Raji (cell line): ENCODE results near the gene DPY30.

Source experiments
- POLR2A ChIP-seq: IDR thresholded peaks from 2 replicates; pipeline ENCODE4 v1.6.1; 2011; ENCODE audit warnings: low read depth, low read length, control low read depth; ENCODE audit not compliant: insufficient read depth

The DPY30 gene

DNA sequence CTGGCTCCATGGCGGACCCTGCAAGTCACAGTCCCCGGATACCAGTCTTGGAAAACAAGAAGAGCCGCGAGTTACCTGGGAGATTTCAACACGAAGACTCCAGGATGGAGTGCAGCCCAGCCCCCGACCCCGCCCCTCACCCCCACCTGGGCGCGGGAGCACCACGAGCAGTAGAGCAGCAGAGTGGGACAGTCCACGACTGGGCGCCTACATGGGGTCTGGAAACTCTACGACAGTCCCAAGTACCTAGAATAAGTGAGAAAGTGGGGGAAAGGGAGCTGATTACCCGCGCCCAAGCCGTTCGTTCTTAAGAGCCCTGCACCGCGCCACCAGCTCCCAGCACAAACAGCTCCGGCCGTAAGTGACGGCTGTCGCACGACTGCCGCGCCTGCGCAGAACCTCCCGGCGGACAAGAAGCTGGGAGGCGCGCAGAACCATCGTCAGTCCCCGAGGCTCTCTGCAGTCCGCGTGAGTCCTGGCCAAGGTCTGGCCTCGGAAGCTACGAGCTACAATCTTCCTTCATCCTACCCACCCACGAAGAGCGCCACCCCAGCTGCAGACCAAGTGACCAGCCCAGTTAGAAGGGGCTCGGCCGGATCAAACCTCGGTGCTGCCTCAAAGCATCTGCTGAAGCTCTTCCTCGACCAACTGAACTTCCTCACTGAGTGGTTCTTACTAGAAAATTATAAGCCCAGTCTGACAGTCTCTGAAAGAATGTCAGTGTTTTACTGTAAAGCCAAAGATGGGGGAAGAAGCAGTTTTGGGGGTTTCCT is at the start of gene DPY30:
DPY30 (minus strand) TSS at position 359 of the 773 bp plus-strand sequence; CDS start at position 10, 349 bp downstream.
- TF ChIP-seq POLR2A: peak; percentile 100

DNA sequence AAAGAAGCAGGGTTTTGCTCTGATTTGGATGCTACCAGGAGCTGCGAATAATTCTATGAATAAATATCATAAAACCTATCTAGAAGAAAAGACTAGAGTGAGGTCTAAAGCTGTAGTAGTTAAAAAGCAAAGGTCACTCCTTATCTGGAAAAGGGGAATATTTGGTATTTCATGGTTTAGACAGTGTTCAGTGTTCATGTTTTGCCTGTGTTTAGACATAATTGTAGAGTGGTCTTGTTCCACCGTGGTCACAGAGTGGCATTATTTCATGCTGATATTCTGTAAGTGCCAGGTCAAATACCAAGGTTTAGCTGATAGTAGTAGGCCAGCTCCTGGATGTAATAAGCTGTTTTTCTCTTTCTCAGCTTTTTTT is 34.5 kb upstream of the DPY30 start:
- no peak for TF ChIP-seq POLR2A

DNA sequence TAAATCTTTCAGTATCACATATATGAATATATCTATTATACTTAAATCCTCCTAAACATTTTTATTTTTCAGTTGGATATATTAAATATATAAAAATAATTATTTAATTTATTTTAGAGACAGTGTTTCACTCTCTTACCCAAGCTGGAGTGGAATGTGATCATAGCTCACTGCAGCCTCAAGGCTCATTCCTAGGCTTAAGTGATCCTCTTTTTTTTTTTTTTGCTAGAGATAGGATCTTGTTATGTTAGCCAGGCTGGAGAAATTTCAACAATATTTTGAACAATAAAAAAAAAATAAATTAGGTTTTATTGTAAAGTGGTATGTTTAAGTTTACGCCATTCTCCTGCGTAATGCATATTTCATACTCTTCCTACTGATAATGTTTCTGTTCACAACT is 27.9 kb upstream of the DPY30 start:
- TF ChIP-seq POLR2A: no peak

DNA sequence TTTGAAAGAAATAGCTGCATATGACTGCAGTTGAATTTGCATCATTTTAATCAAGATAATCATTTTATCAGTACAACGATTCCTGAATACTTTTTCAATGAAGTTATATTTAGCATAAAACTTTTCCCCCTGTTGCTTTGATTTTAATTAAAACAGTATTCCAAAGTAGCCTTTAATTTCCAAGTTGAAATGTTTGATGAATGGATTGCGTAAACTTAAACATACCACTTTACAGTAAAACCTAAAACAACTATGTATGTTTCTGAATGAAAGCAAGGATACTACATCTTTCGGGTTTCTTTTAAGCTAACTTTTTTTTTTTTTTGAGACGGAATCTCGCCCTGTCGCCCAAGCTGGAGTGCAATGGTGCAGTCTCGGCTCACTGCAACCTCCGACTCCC is 25.1 kb upstream of the DPY30 start:
- TF ChIP-seq POLR2A: no peak

DNA sequence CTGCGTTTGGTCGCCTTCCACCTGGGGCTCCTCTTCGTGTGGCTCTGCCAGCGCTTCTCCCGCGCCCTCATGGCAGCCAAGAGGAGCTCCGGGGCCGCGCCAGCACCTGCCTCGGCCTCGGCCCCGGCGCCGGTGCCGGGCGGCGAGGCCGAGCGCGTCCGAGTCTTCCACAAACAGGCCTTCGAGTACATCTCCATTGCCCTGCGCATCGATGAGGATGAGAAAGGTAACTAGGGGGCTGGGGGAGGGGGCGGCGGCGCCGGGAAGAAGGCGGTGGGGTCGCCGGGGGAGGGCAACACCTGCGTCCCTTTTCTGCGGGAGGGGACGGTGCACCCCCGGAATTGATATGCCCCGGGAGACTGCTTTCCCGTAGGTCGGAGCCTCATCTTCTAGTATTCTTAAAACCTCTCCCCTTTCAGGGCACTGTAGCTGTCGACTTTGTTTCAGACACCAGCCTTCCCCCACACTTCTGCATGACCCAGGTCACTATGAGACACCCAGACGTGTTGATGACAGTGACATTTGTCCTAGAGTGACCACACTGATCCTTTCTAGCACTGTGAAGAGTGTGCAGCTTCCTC is 24.5 kb upstream of the DPY30 start:
- TF ChIP-seq POLR2A: peak; percentile 84; the same call in 1 of the 2 replicates

DNA sequence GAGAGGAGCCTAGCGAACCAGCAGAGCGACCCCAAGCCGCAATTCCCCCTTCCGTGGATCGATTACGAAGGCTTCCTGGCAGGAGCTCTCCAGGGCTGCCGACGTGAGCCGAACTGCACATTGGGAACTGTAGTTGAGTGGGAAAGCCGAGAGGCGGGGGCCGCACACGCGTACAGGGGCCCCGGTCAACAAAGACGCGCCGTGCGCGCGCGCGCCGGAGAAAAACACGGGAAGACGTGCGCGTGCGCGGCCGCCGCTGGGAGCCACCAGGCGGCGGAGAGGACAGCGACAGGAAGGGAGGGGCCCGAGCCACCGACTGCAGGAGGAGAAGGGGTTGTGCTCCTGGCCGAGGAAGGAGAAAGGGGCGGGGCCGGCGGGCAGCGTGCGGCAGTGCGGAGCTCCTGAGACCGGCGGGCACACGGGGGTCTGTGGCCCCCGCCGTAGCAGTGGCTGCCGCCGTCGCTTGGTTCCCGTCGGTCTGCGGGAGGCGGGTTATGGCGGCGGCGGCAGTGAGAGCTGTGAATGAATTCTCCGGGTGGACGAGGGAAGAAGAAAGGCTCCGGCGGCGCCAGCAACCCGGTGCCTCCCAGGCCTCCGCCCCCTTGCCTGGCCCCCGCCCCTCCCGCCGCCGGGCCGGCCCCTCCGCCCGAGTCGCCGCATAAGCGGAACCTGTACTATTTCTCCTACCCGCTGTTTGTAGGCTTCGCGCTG is 23.9 kb upstream of the DPY30 start, which contains the start of gene SPAST:
SPAST (plus strand) TSS at position 247 of the 711 bp plus-strand sequence; CDS start at position 523, 276 bp downstream.
- TF ChIP-seq POLR2A: peak; percentile 89

DNA sequence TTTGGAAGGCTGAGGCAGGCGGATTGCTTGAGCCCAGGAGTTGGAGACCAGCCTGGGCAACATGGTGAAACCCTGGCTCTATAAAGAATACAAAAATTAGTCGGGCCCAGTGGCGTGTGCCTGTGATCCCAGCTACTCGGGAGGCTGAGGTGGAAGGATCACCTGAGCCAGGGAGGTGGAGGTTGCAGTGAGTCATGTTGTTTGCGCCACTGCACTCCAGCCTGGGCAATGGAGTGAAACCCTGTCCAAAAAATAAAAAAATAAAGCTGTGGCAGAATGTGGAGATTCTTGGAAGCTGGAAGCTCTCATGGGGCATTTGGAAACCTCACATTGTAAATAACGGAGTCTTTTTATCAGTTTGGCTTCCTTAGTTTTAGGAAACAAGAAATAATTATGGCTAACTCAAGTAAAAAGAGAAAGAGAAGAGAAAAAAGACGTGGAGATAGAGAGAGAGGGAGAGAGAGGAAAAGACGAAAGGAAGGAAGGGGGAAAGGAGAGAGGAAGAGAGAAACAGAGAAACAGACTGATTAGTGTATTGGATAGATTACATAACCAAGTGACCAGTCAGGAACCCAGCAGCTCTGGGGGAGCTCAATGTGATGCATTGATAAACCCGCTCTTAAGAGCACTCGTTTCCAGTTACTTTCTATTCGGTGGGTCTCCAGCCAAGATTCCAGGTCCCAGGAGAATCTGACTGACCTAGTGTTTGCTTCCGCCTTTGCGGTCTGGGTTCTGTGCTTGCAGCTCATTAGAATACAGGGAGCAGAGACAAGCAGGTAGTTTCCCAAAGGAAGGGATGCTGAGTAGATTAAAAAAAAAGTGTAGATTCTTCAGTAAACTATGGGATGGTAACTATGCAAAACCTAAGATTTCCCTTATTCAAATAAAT is 22.6 kb upstream of the DPY30 start:
- TF ChIP-seq POLR2A: no peak

DNA sequence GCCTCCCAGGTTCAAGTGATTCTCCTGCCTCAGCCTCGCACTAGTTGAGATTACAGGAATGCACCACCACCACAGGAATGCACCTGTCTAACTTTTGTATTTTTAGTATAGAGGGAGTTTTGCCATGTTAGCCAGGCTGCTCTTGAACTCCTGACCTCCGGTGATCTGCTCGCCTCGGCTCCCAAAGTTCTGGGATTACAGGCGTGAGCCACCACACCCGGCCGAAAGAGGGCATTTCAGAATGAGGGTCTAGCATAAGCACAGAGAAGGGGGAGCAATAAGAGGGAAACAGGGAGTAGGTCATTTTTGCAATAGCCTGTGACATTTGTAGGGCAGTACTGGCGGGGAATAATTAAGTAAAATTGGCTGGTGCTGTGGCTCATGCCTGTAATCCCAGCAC is 21.8 kb upstream of the DPY30 start:
- no peak for TF ChIP-seq POLR2A

DNA sequence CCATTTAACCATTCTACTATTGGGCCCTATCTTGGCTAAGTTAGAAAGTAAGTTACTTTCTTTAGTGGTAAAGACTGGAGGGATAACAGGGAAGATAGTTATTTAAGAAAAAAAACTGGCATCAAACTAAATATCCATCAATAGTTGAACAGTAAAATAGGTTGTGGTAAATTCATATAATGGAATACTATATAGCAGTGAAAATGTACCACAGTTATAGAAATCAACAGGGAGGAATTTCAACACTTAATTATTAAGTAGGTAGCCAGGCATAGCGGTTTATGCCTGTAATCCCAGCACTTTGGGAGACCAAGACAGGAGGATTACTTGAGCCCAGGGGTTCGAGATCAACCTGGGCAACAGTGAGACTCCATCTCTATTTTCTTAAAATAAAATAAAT is 20.7 kb upstream of the DPY30 start:
- no peak for TF ChIP-seq POLR2A

DNA sequence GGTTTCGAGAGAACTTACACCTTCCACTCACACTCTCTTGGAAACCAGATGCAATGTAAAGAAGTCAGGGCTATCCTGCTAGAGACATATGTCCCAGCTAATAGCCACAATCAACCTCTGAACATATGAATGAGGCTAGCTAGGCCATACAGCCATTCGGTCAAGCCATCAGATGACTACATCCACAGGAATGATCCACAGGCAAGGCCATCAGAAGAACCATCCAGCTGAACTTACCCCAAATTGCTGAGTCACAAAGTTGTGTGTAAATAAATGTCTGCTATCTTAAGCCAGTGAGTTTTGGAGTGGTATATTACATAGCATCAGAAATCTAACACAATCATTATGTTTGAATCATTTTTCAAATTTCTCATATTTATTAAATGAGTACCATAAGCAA is 18.5 kb upstream of the DPY30 start:
- TF ChIP-seq POLR2A: no peak

DNA sequence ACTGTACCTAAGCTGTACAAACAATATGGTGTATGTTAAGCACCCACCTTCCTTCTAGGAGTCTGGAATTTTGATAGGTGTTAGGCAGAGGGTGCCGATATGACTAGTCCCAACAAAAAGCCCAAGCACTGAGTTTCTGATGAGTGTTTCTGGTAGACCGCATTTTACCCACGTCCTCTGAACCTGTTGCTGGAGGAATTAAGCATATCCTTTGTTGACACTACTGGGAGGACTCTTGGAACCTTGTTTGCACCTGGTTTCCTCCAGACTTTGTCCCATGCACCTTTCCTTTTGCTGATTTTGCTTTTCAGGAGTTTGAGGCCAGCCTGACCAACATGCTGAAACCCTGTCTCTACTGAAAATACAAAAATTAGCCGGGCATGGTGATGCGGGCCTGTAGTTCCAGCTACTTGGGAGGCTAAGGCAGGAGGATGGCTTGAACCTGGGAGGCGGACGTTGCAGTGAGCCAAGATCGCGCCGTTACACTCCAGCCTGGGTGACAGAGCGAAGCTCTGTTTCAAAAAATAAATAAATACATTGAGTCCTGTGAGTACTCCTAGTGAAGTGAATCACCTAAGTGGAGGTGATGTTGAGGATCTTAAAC is 12.3 kb upstream of the DPY30 start:
- no peak for TF ChIP-seq POLR2A

DNA sequence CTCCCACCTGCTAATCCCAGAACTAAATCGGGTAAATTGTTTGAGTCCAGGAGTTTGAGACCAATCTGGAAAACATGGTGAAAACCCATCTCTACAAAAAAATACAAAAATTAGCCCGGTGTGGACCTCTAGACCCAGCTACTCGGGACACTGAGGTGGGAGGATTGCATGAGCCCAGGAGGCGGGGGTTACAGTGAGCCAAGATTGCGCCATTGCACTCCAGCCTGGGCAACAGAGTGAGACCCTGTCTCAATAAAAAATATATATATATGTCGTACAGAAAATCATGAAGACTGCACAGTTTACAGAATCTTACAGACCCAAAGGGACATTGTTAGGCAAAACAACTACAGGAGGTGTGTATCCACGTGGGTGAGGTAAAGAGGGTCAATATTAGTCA is 4.0 kb upstream of the DPY30 start:
- TF ChIP-seq POLR2A: no peak

DNA sequence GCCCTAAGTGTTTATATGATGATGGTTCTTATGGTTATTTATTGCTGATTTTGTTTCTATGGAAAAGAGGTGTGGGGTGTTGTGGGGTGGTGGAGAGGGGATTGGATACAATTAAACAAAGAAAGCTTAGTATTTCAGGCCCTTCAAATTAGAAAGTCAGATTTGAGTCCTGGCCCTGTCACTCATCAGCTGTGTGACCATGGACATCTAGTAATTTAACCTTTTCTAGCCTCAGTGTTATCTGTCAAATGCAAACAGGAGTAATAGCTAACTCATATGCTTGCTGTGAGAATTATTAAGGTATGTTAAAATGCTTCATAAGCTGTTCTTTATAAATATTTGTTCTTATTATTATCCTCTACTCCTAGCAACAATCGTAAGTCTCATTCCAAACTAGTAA is 26.7 kb downstream of the DPY30 start:
- TF ChIP-seq POLR2A: no peak

DNA sequence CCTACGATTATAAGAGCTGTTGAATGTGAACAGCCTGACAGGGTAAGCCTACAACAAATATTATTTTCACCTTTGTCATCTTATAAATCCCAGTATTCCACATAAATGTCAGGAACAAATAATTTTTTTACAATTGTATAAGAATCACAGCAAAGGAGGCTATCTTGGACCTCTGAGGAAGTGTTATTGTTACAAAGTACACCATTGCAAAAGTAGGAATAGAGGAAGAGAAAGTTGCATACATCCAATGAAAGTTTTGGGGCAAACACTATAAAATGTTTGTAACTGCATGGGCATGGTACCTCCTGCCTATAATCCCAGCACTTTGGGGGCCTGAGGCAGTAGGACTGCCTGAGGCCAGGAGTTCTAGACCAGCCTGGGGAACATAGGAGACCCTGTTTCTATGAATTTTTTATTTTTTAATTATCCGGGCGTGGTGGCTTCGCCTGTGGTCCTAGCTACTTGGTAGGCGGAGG is 28.1 kb downstream of the DPY30 start:
- TF ChIP-seq POLR2A: no peak
